Measurements from ENCODE around the gene EFCAB3.
A peak's percentile ranks its signal among the peaks of the same experiment; 100 is the strongest.
"Not testable (repeated sequence)": the region's sequence is repeated elsewhere in the genome, so short reads cannot be mapped to it uniquely, and the experiment has no call there.

The EFCAB3 gene

DNA sequence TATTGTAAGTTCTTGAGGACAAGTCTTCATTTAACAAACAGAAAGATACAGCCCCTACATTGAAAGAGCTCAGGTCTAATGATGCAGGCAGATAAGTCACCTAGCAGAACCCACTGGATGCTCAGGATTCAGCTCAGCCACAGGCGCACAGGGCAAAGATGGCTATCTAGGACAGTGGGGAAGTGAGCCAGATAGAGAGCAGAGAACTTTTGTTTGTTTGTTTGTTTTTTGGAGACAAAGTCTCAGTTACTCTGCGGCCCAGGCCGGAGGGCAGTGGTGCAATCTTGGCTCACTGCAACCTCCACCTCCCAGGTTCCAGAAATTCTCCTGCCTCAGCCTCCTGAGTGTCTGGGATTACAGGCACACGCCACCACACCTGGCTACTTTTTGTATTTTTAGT lies 63.7 kb downstream of the EFCAB3 start:
- TF ChIP-seq ZFP3 (CRISPR knock-in tag; IDR thresholded peaks at IDR 0.05) (no peak), GLIS3 (CRISPR knock-in tag; IDR thresholded peaks at IDR 0.05) (no peak), RARB (CRISPR knock-in tag; IDR thresholded peaks at IDR 0.05) (no peak), ZNF8 (CRISPR knock-in tag; IDR thresholded peaks at IDR 0.05) (no peak), CSDC2 (CRISPR knock-in tag; IDR thresholded peaks at IDR 0.05) (no peak), TSHZ2 (CRISPR knock-in tag; IDR thresholded peaks at IDR 0.05) (no peak), ESRRG (CRISPR knock-in tag; IDR thresholded peaks at IDR 0.05) (no peak), ISL1 (CRISPR knock-in tag; IDR thresholded peaks at IDR 0.05) (no peak), TCF4 (CRISPR knock-in tag; IDR thresholded peaks at IDR 0.05; ENCODE audit: borderline replicate concordance) (no peak), OSR1 (CRISPR knock-in tag; IDR thresholded peaks at IDR 0.05) (no peak)
- TF ChIP-seq, protein P1, sequence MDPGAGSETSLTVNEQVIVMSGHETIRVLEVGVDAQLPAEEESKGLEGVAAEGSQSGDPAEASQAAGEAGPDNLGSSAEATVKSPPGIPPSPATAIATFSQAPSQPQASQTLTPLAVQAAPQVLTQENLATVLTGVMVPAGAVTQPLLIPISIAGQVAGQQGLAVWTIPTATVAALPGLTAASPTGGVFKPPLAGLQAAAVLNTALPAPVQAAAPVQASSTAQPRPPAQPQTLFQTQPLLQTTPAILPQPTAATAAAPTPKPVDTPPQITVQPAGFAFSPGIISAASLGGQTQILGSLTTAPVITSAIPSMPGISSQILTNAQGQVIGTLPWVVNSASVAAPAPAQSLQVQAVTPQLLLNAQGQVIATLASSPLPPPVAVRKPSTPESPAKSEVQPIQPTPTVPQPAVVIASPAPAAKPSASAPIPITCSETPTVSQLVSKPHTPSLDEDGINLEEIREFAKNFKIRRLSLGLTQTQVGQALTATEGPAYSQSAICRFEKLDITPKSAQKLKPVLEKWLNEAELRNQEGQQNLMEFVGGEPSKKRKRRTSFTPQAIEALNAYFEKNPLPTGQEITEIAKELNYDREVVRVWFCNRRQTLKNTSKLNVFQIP (CRISPR knock-in tag; IDR thresholded peaks at IDR 0.05; ENCODE audit: borderline replicate concordance, low read depth) = no peak
- ATAC-seq = no peak

GRCh38 chr17:62445791-62446190 lies 65.4 kb downstream of the EFCAB3 start:
- not testable (repeated sequence) for ATAC-seq

DNA sequence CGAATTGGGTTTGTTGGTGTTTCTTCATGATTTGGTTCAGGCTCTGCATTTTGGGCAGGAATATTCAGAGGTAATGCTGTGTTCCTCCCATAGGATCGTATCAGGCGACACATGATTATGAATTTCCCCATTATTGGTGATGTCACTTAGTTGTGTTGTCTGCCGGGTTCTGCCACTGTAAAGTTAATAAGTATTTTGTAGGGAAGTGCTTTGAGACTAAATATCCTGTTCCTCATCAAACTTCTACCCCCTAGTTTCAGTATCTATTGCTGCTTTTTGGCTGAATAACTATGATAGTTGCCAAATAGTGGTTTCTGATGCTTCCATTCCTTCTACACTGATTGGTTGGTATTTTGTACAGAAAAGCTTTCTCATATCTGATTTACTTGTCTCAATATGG lies 71.8 kb downstream of the EFCAB3 start:
- ATAC-seq = not testable (repeated sequence)

GRCh38 chr17:62453041-62453440 lies 72.7 kb downstream of the EFCAB3 start:
- not testable (repeated sequence) for ATAC-seq

DNA sequence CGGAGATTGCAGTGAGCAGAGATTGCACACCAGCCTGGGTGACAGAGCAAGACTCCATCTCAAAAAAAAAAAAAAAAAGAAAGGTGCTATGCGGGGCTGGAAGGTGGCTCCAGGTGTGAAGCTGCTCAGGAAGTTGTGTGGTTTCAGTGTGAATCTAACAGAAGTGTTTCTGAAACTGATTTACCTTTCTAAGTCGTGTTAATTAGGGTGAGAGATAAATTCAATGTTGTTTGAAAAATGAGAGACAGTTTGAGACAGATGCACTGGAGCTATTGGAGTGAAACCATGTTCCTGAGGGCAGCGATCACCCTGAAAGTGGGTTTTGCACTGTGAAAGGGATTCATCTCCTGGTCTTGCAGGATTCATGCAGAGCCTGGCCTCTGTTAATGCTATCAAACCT lies 73.3 kb downstream of the EFCAB3 start:
- ATAC-seq = not testable (repeated sequence)

- ATAC-seq = peak; percentile 15; the same call in 1 of the 3 replicates
Observed at GRCh38 chr17:62454111-62454510, 73.8 kb downstream of the EFCAB3 start.

- ATAC-seq = no peak
- TF ChIP-seq ZFP30 (CRISPR knock-in tag; IDR thresholded peaks at IDR 0.05) (no peak), BACH2 (CRISPR knock-in tag; IDR thresholded peaks at IDR 0.05; ENCODE audit: borderline replicate concordance) (no peak), SNAI2 (CRISPR knock-in tag; IDR thresholded peaks at IDR 0.05) (no peak), OSR1 (CRISPR knock-in tag; IDR thresholded peaks at IDR 0.05) (no peak), ZNF70 (CRISPR knock-in tag; IDR thresholded peaks at IDR 0.05) (no peak), ARNTL (CRISPR knock-in tag; IDR thresholded peaks at IDR 0.05; ENCODE audit: borderline replicate concordance, low read depth) (no peak), ZNF565 (CRISPR knock-in tag; conservative IDR thresholded peaks at IDR 0.05; ENCODE audit: low read depth) (no peak), PATZ1 (CRISPR knock-in tag; IDR thresholded peaks at IDR 0.05; ENCODE audit: borderline replicate concordance) (no peak), TCF4 (CRISPR knock-in tag; IDR thresholded peaks at IDR 0.05; ENCODE audit: borderline replicate concordance) (no peak)
- TF ChIP-seq, protein P2, sequence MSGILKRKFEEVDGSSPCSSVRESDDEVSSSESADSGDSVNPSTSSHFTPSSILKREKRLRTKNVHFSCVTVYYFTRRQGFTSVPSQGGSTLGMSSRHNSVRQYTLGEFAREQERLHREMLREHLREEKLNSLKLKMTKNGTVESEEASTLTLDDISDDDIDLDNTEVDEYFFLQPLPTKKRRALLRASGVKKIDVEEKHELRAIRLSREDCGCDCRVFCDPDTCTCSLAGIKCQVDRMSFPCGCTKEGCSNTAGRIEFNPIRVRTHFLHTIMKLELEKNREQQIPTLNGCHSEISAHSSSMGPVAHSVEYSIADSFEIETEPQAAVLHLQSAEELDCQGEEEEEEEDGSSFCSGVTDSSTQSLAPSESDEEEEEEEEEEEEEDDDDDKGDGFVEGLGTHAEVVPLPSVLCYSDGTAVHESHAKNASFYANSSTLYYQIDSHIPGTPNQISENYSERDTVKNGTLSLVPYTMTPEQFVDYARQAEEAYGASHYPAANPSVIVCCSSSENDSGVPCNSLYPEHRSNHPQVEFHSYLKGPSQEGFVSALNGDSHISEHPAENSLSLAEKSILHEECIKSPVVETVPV (CRISPR knock-in tag; IDR thresholded peaks at IDR 0.05) = no peak
- TF ChIP-seq, protein P3, sequence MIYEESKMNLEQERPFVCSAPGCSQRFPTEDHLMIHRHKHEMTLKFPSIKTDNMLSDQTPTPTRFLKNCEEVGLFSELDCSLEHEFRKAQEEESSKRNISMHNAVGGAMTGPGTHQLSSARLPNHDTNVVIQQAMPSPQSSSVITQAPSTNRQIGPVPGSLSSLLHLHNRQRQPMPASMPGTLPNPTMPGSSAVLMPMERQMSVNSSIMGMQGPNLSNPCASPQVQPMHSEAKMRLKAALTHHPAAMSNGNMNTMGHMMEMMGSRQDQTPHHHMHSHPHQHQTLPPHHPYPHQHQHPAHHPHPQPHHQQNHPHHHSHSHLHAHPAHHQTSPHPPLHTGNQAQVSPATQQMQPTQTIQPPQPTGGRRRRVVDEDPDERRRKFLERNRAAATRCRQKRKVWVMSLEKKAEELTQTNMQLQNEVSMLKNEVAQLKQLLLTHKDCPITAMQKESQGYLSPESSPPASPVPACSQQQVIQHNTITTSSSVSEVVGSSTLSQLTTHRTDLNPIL (CRISPR knock-in tag; IDR thresholded peaks at IDR 0.05; ENCODE audit: low read depth) = no peak
Observed at GRCh38 chr17:62456016-62456415, 75.7 kb downstream of the EFCAB3 start.

- not testable (repeated sequence) for ATAC-seq
Observed at GRCh38 chr17:62458483-62458882, 78.1 kb downstream of the EFCAB3 start.

DNA sequence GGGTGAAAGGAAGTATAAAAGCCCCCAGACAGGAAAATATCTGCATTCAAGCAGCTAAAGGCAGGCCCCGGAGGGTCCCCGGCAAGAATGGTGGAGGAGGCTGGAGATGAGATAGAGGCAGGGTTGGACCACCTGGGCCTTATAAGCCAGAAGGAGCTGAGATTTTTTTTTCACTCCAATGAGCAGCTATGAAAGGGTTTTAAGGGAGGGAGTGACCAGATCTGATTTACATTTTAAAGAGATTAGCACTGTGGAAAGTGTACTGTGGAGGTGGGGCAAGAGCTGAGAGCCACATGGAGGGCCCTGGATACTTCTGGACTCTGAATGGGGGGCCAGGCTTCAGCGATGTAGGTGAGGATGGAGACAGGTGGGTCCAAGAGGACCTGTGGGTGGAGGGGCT lies 84.1 kb downstream of the EFCAB3 start:
- ATAC-seq = not testable (repeated sequence)

DNA sequence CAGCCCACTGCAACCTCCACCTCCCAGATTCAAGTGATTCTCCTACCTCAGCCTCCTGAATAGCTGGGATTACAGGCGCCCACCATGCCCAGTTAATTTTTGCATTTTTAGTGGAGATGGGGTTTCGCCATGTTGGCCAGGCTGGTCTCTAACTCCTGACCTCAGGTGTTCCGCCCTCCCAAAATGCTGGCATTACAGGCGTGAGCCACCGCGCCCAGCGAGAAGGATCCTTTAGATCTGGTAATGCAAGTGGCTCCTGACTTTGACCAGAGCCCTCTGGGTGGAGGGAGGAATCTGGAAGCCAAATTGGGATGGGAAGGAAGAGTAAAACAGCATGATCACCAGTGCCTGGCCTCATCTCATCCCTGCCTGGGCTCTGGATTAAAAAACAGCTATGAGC lies 84.9 kb downstream of the EFCAB3 start:
- ATAC-seq = not testable (repeated sequence)
